H1 (cell line): Measurements from ENCODE around the gene CAVIN4. TPM values are rescaled to one million over a fixed set of nuclear protein-coding genes. Genes with fewer than 3 reads are reported as not detected.

Experiments
- CTCF ChIA-PET: fragments of 300-600 bp; sonication (Branson Sonifier 250); formaldehyde crosslinking; loops from one replicate; lab custom pipeline; 2021; ENCODE audit not compliant: partially characterized antibody; lab: Charles Lee
- POLR2A ChIA-PET: fragments of 300-600 bp; sonication (Branson Sonifier 250); formaldehyde crosslinking; loops from one replicate; lab custom pipeline; 2021; ENCODE audit warnings: inconsistent platforms; ENCODE audit not compliant: partially characterized antibody; lab: Charles Lee
- DNase-seq, 2 experiments: peaks; one replicate each; pipeline versions ENCODE4 v3.0.0 to v3.0.0-alpha.2; 2010 to 2022; ENCODE audit warnings: low spot score in 2 of 2, low read depth in 1 of 2, mixed read lengths in 1 of 2
- FAIRE-seq: peaks from 2 replicates; lab custom pipeline; 2011; peaks lifted over from hg19 to GRCh38; lab: Jason Lieb, UNC
- H2AFZ ChIP-seq: 2 replicates; pipeline ENCODE4 v1.8.1; 2012; ENCODE audit warnings: low read length, inconsistent platforms
- H2AK5ac ChIP-seq: 2 replicates; pipeline ENCODE4 v1.6.1; 2013; ENCODE audit warnings: low read depth, low read length
- H2BK120ac ChIP-seq: replicated peaks from 2 replicates; pipeline ENCODE3; 2013; ENCODE audit warnings: low read depth, low read length, inconsistent platforms
- H2BK12ac ChIP-seq: 2 replicates; pipeline ENCODE4 v1.6.1; 2013; ENCODE audit warnings: low read depth, low read length
- H2BK15ac ChIP-seq: 2 replicates; pipeline ENCODE4 v1.6.1; 2013; ENCODE audit warnings: low read length
- H2BK20ac ChIP-seq: 2 replicates; pipeline ENCODE4 v1.6.1; 2013; ENCODE audit warnings: low read length
- H2BK5ac ChIP-seq: 2 replicates; pipeline ENCODE4 v1.6.1; 2013; ENCODE audit warnings: low read depth, low read length
- H3K14ac ChIP-seq: 2 replicates; pipeline ENCODE4 v1.6.1; 2013; ENCODE audit warnings: inconsistent platforms; ENCODE audit not compliant: insufficient read length
- H3K18ac ChIP-seq: 2 replicates; pipeline ENCODE4 v1.6.1; 2013; ENCODE audit warnings: low read length; ENCODE audit errors: extremely low read depth
- H3K23ac ChIP-seq: 2 replicates; pipeline ENCODE4 v1.6.1; 2013; ENCODE audit warnings: inconsistent platforms; ENCODE audit not compliant: insufficient read length
- H3K23me2 ChIP-seq: 2 replicates; pipeline ENCODE4 v1.6.1; 2013; ENCODE audit warnings: low read depth, low read length
- H3K27ac ChIP-seq: 2 replicates; pipeline ENCODE4 v1.6.1; 2011; ENCODE audit warnings: low read depth, low read length, inconsistent platforms
- H3K27me3 ChIP-seq, 4 experiments: replicated peaks in 1 of 4; 1 replicate in 1 of 4; 2 replicates in 3 of 4; pipeline versions ENCODE4 v1.6.1 to v1.8.1; 2011 to 2013; ENCODE audit warnings: low read length in 3 of 4, mild to moderate bottlenecking in 3 of 4, inconsistent platforms in 2 of 4, mixed read lengths in 2 of 4, moderate library complexity in 1 of 4; ENCODE audit not compliant: control insufficient read depth in 3 of 4, insufficient read depth in 3 of 4; ENCODE audit errors: extremely low read depth in 1 of 4
- H3K36me3 ChIP-seq, 4 experiments: 2 replicates each; pipeline versions ENCODE4 v1.6.1 to v1.8.1; 2011 to 2013; ENCODE audit warnings: mild to moderate bottlenecking in 4 of 4, low read length in 3 of 4, moderate library complexity in 2 of 4, control low read depth in 1 of 4, inconsistent platforms in 1 of 4; ENCODE audit not compliant: insufficient read depth in 4 of 4, control insufficient read depth in 2 of 4
- H3K4ac ChIP-seq: replicated peaks from 2 replicates; pipeline ENCODE3; 2013; ENCODE audit warnings: low read length, low read depth, mixed read lengths, inconsistent platforms; ENCODE audit not compliant: insufficient read length
- H3K4me1 ChIP-seq, 4 experiments: replicated peaks in 1 of 4; 1 replicate in 1 of 4; 2 replicates in 3 of 4; pipeline versions ENCODE4 v1.6.1 to v1.8.1; 2011 to 2013; ENCODE audit warnings: low read length in 3 of 4, inconsistent platforms in 2 of 4, mixed read lengths in 1 of 4; ENCODE audit not compliant: insufficient read depth in 4 of 4, control insufficient read depth in 3 of 4
- H3K4me2 ChIP-seq, 2 experiments: 2 replicates each; pipeline versions ENCODE4 v1.6.1 to v1.8.1; 2011 to 2013; ENCODE audit warnings: low read depth in 2 of 2, low read length in 2 of 2, control low read depth in 1 of 2, inconsistent platforms in 1 of 2, mild to moderate bottlenecking in 1 of 2; ENCODE audit not compliant: insufficient read depth in 1 of 2
- H3K4me3 ChIP-seq, 4 experiments: fragments of 200-600, 300-600 bp in 1 of 4; sonication (generic), shearing (Covaris generic), sonication (Bioruptor Twin) in 1 of 4; 2 replicates each; pipeline versions ENCODE4 v1.5.1 to v1.8.1; 2011 to 2016; ENCODE audit warnings: low read length in 4 of 4, low read depth in 3 of 4, control low read depth in 2 of 4, inconsistent platforms in 2 of 4, mild to moderate bottlenecking in 2 of 4, mixed read lengths in 1 of 4, moderate library complexity in 1 of 4; ENCODE audit not compliant: insufficient read depth in 2 of 4; ENCODE audit errors: extremely low read depth in 1 of 4
- H3K56ac ChIP-seq: replicated peaks from 2 replicates; pipeline ENCODE3; 2013; ENCODE audit warnings: low read depth, mild to moderate bottlenecking, mixed read lengths, low read length, inconsistent platforms; ENCODE audit not compliant: insufficient read length
- H3K79me1 ChIP-seq: 2 replicates; pipeline ENCODE4 v1.6.1; 2013; ENCODE audit warnings: low read depth, low read length, control low read depth
- H3K79me2 ChIP-seq, 2 experiments: 2 replicates each; pipeline versions ENCODE4 v1.6.1 to v1.8.1; 2012 to 2013; ENCODE audit warnings: low read length in 2 of 2, mild to moderate bottlenecking in 2 of 2, inconsistent platforms in 1 of 2; ENCODE audit not compliant: insufficient read depth in 2 of 2, control insufficient read depth in 1 of 2
- H3K9ac ChIP-seq, 4 experiments: replicated peaks in 1 of 4; 1 replicate in 1 of 4; 2 replicates in 3 of 4; pipeline versions ENCODE4 v1.6.1 to v1.8.1; 2011 to 2013; ENCODE audit warnings: low read depth in 3 of 4, low read length in 3 of 4, control low read depth in 2 of 4, mild to moderate bottlenecking in 2 of 4, moderate library complexity in 2 of 4, inconsistent platforms in 1 of 4; ENCODE audit errors: extremely low read depth in 1 of 4
- H3K9me3 ChIP-seq, 2 experiments: 2 replicates each; pipeline versions ENCODE4 v1.6.1 to v1.8.1; 2012 to 2013; ENCODE audit warnings: mild to moderate bottlenecking in 2 of 2, moderate library complexity in 2 of 2, control low read depth in 1 of 2, inconsistent platforms in 1 of 2, low read depth in 1 of 2, low read length in 1 of 2, mixed read lengths in 1 of 2; ENCODE audit not compliant: insufficient read depth in 2 of 2
- H4K20me1 ChIP-seq, 2 experiments: replicated peaks in 1 of 2; 2 replicates each; pipeline versions ENCODE3 to v1.8.1; 2011 to 2013; ENCODE audit warnings: inconsistent platforms in 2 of 2, low read length in 2 of 2, mild to moderate bottlenecking in 1 of 2; ENCODE audit not compliant: insufficient read depth in 2 of 2, control insufficient read depth in 1 of 2
- H4K5ac ChIP-seq: 2 replicates; pipeline ENCODE4 v1.6.1; 2013; ENCODE audit warnings: low read length, low read depth, mixed read lengths, inconsistent platforms; ENCODE audit not compliant: insufficient read length
- H4K8ac ChIP-seq: 2 replicates; pipeline ENCODE4 v1.8.0; 2013; ENCODE audit warnings: mild to moderate bottlenecking, moderate library complexity, low read length, inconsistent platforms; ENCODE audit not compliant: insufficient read depth; ENCODE audit errors: extremely low read depth
- H4K91ac ChIP-seq: replicated peaks from 2 replicates; pipeline ENCODE3; 2013; ENCODE audit warnings: low read length, mixed read lengths, inconsistent platforms; ENCODE audit not compliant: insufficient read length
- BCL11A ChIP-seq, 2 experiments: IDR thresholded peaks; one replicate each; pipeline ENCODE4 v1.6.1; 2011; ENCODE audit warnings: low read depth in 2 of 2, low read length in 2 of 2, mild to moderate bottlenecking in 2 of 2
- RNF2 ChIP-seq: fragments of 200-900, 300-1000 bp; sonication (generic); IDR thresholded peaks from 2 replicates; pipeline ENCODE4 v1.7.1; 2016; ENCODE audit warnings: borderline replicate concordance, low read depth, mild to moderate bottlenecking, antibody characterized with exemption, low read length; ENCODE audit not compliant: poor library complexity, severe bottlenecking; ENCODE audit errors: missing control alignments
- WGBS, 2 experiments: shearing (Covaris generic) in 1 of 2; methylation state at CpG; one replicate each; pipeline versions ENCODE4 v1.1.6 to v1.1.7; 2013 to 2015; ENCODE audit warnings: low lambda C conversion rate in 2 of 2, mixed read lengths in 2 of 2, inconsistent platforms in 1 of 2, low coverage in 1 of 2, missing lambda C conversion rate in 1 of 2; ENCODE audit not compliant: insufficient replicate concordance in 2 of 2, insufficient coverage in 1 of 2, insufficient read length in 1 of 2; ENCODE audit errors: extremely low coverage in 1 of 2, missing lambda C conversion rate in 1 of 2; 5-methylcytosine and 5-hydroxymethylcytosine counted together
- polyA plus RNA-seq, 7 experiments: library from polyadenylated mRNA; depleted of rRNA in 3 of 7; stranded (reverse) in 5 of 7; unstranded in 2 of 7; fragments of >200 nt in 5 of 7; fragments of 200-250 nt in 2 of 7; gene quantifications; 1 replicate in 5 of 7; 2 replicates in 1 of 7; 4 replicates in 1 of 7; pipeline versions ENCODE4 v1.2.1 to v1.2.3, GENCODE V29; 2011 to 2013; ENCODE audit warnings: missing spikeins in 2 of 7, mixed read lengths in 2 of 7
- total RNA-seq: library from RNA; stranded (reverse); fragmentation: NEBNext Ultra II Directional; extraction: Animal tissue kit (Norgen Biotek cat#: 25700); gene quantifications from 2 replicates; pipeline ENCODE4 v1.2.1, GENCODE V29; 2021

The CAVIN4 gene
- total and polyA plus RNA-seq, 2 of the 8 experiments (the other 6 are each of a cell fraction or from before 2014, with no cell fraction given) = 2.3 to 9.1 TPM

- CTCF ChIA-PET = no interaction called here
- Histone ChIP-seq H3K9me3 (no peaks in the 10 kb centered on the region), H3K79me1 (no peaks in the 10 kb centered on the region), H2BK20ac (no peak overlapping the region), H3K18ac (no peak overlapping the region), H2AK5ac (no peak overlapping the region), H3K4ac (no peak overlapping the region), H2BK120ac (no peak overlapping the region), H3K56ac (no peak overlapping the region), H4K20me1 (peaks cover 0 to 2% of the 10 kb centered on the region in 2 experiments), H2AFZ (no peak overlapping the region), H4K8ac (no peak overlapping the region), H3K4me3 (no peak overlapping the region), H3K27me3 (no peaks in the 10 kb centered on the region), H2BK12ac (no peak overlapping the region), H3K36me3 (peaks cover 11 to 66% (median 33%) of the 10 kb centered on the region in 4 experiments; a peak in 7 of 8 replicates), H3K23me2 (no peaks in the 10 kb centered on the region), H3K27ac (no peak overlapping the region), H3K23ac (no peak overlapping the region), H3K14ac (no peak overlapping the region), H4K5ac (no peak overlapping the region), H2BK5ac (no peak overlapping the region), H3K4me2 (no peak overlapping the region), H3K4me1 (no peaks in the 10 kb centered on the region), H4K91ac (no peak overlapping the region), H3K79me2 (no peaks in the 10 kb centered on the region), H3K9ac (no peak overlapping the region)
- FAIRE-seq (no peak), DNase-seq (no peak)
- POLR2A ChIA-PET = interaction anchor here (1.1 to 1.4 kb wide), 2 partner anchors 9 to 27 kb away, joined by 3 to 4 read pairs; no protein-coding TSS in a partner anchor
- WGBS, 2 experiments = 92% methylated on average over 5 of the region's 5 CpGs; no CpG with 5 or more reads in 1 of the 2 experiments
- TF ChIP-seq BCL11A (IDR thresholded peaks at IDR 0.05; ENCODE audit: low read depth in 2 of 2, low read length in 2 of 2) = no peak
- no peak for TF ChIP-seq RNF2
- TF ChIP-seq, all 59 proteins: peak for 0
- H2BK15ac ChIP-seq = no peak overlapping the region
Observed at GRCh38 chr9:100583014-100583802, 5.3 kb downstream of the CAVIN4 start.
